Loucy (cell line): Measurements from ENCODE around the gene INVS.

Experiments
- H2AFZ ChIP-seq: fragments of 200-600 bp; sonication (generic); 2 replicates; pipeline ENCODE4 v1.6.0; 2016; ENCODE audit warnings: antibody characterized with exemption, mild to moderate bottlenecking, low read length, moderate library complexity
- H3F3A ChIP-seq: fragments of 200-600 bp; 2 replicates; pipeline ENCODE4 v1.6.0; 2016; ENCODE audit warnings: antibody characterized with exemption, low read depth, mild to moderate bottlenecking
- H3K27me3 ChIP-seq: fragments of 200-600 bp; sonication (generic); 2 replicates; pipeline ENCODE4 v1.6.1; 2014; ENCODE audit warnings: low read length, mild to moderate bottlenecking; ENCODE audit not compliant: insufficient read depth, poor library complexity, severe bottlenecking
- H3K36me3 ChIP-seq: fragments of 200-600 bp; sonication (generic); 2 replicates; pipeline ENCODE4 v1.6.1; 2016; ENCODE audit warnings: low read length; ENCODE audit not compliant: insufficient read depth
- H3K4me1 ChIP-seq: fragments of 200-600 bp; sonication (generic); 2 replicates; pipeline ENCODE4 v1.5.1; 2014; ENCODE audit warnings: low read length, mild to moderate bottlenecking; ENCODE audit not compliant: insufficient read depth, poor library complexity, severe bottlenecking
- H3K4me2 ChIP-seq: fragments of 200-600 bp; sonication (generic); 2 replicates; pipeline ENCODE4 v1.6.0; 2014; ENCODE audit warnings: antibody characterized with exemption, low read length, low read depth, mild to moderate bottlenecking; ENCODE audit not compliant: poor library complexity, severe bottlenecking
- H3K4me3 ChIP-seq: fragments of 200-600 bp; sonication (generic); 2 replicates; pipeline ENCODE4 v1.5.1; 2014; ENCODE audit warnings: low read length, mild to moderate bottlenecking, mixed read lengths; ENCODE audit not compliant: poor library complexity, severe bottlenecking
- H3K79me2 ChIP-seq: fragments of 200-600 bp; sonication (generic); 2 replicates; pipeline ENCODE4 v1.6.1; 2014; ENCODE audit warnings: low read length; ENCODE audit not compliant: insufficient read depth
- H3K9ac ChIP-seq: fragments of 200-600 bp; sonication (generic); 2 replicates; pipeline ENCODE4 v1.6.0; 2014; ENCODE audit warnings: mild to moderate bottlenecking, low read depth, low read length, moderate library complexity; ENCODE audit not compliant: poor library complexity, severe bottlenecking
- H3K9me2 ChIP-seq: fragments of 200-600 bp; sonication (generic); replicated peaks from 2 replicates; pipeline ENCODE4 v1.6.1; 2016; ENCODE audit warnings: low read depth, low read length, mixed read lengths
- H3K9me3 ChIP-seq: fragments of 200-600 bp; sonication (generic); 2 replicates; pipeline ENCODE4 v1.6.1; 2014; ENCODE audit warnings: mild to moderate bottlenecking, antibody characterized with exemption, low read length, low read depth; ENCODE audit not compliant: insufficient read depth
- H4K20me1 ChIP-seq: fragments of 200-600 bp; sonication (generic); 2 replicates; pipeline ENCODE4 v1.6.0; 2014; ENCODE audit warnings: antibody characterized with exemption, low read length, mild to moderate bottlenecking; ENCODE audit not compliant: insufficient read depth, poor library complexity, severe bottlenecking
- CTCF ChIP-seq: fragments of 200-600 bp; sonication (generic); conservative IDR thresholded peaks from 2 replicates; pipeline ENCODE4 v1.5.1; 2014; ENCODE audit warnings: mild to moderate bottlenecking, antibody characterized with exemption, low read length
- EZH2phosphoT487 ChIP-seq: fragments of 200-600 bp; IDR thresholded peaks from 2 replicates; pipeline ENCODE4 v1.6.1; 2018; ENCODE audit warnings: antibody characterized with exemption, mild to moderate bottlenecking, moderate library complexity, borderline replicate concordance

Gene INVS

GRCh38 chr9:100086097-100086635 is 12.9 kb upstream of the INVS start:
- H3K79me2 ChIP-seq: peaks cover 90% of the 10 kb centered on the region
- no peak overlapping the region for H3K4me3 ChIP-seq
- no peaks in the 10 kb centered on the region for H3K27me3 ChIP-seq
- no peaks in the 10 kb centered on the region for H3K36me3 ChIP-seq
- no peaks in the 10 kb centered on the region for H3K9me3 ChIP-seq
- H2AFZ ChIP-seq: no peak overlapping the region
- H3K9ac ChIP-seq: no peak overlapping the region
- TF ChIP-seq EZH2phosphoT487 (no peak), CTCF (no peak)
- peaks cover 56% of the 10 kb centered on the region for H3K4me1 ChIP-seq
- peaks cover 60% of the 10 kb centered on the region for H4K20me1 ChIP-seq
- no peaks in the 10 kb centered on the region for H3K9me2 ChIP-seq
- H3F3A ChIP-seq: peaks cover 6% of the 10 kb centered on the region; the same call in 1 of the 2 replicates
- H3K4me2 ChIP-seq: peak overlapping the region; percentile 32

GRCh38 chr9:100087218-100087617 is 11.8 kb upstream of the INVS start:
- Histone ChIP-seq H3K9ac (no peak overlapping the region), H3K79me2 (peaks cover 91% of the 10 kb centered on the region), H3K4me2 (peak overlapping the region; percentile 32), H2AFZ (no peak overlapping the region), H3K27me3 (no peaks in the 10 kb centered on the region), H3K9me2 (no peaks in the 10 kb centered on the region), H3K4me3 (peak overlapping the region; percentile 3), H3K4me1 (peaks cover 58% of the 10 kb centered on the region), H3K9me3 (no peaks in the 10 kb centered on the region), H3K36me3 (no peaks in the 10 kb centered on the region), H4K20me1 (peaks cover 71% of the 10 kb centered on the region), H3F3A (peaks cover 6% of the 10 kb centered on the region; the same call in 1 of the 2 replicates)
- TF ChIP-seq EZH2phosphoT487 (no peak), CTCF (no peak)

- Histone ChIP-seq H3K27me3 (no peaks in the 10 kb centered on the region), H2AFZ (no peak overlapping the region), H3K4me3 (no peak overlapping the region), H3K4me2 (peak overlapping the region; percentile 32), H3K9ac (no peak overlapping the region), H3K36me3 (no peaks in the 10 kb centered on the region), H4K20me1 (peaks cover 77% of the 10 kb centered on the region), H3K79me2 (peaks cover 92% of the 10 kb centered on the region), H3K9me2 (no peaks in the 10 kb centered on the region), H3K9me3 (no peaks in the 10 kb centered on the region), H3K4me1 (peaks cover 57% of the 10 kb centered on the region), H3F3A (peaks cover 6% of the 10 kb centered on the region; the same call in 1 of the 2 replicates)
- TF ChIP-seq CTCF (no peak), EZH2phosphoT487 (no peak)
Measured at GRCh38 chr9:100088202-100088601, 10.8 kb upstream of the INVS start.
